K562 (cell line): Measurements from ENCODE around the gene FAM50A. TPM values are rescaled to one million over a fixed set of nuclear protein-coding genes. Genes with fewer than 3 reads are reported as not detected.
A peak's percentile ranks its signal among the peaks of the same experiment; 100 is the strongest.

Experiments used
- BCL6 ChIP-seq: fragments of 250-450 bp; sonication (Bioruptor Pico); IDR thresholded peaks from 2 replicates; pipeline ENCODE4 v1.4.0; 2020
- FOXP1 ChIP-seq: sonication (generic); formaldehyde crosslinking; IDR thresholded peaks from 2 replicates; pipeline ENCODE4 v1.8.0; 2022; ENCODE audit warnings: mild to moderate bottlenecking, missing genetic modification reagents
- FOXP4 ChIP-seq: sonication (generic); formaldehyde crosslinking; IDR thresholded peaks from 2 replicates; pipeline ENCODE4 v1.8.0; 2022; ENCODE audit warnings: mild to moderate bottlenecking, missing genetic modification reagents, borderline replicate concordance
- GTF2F1 ChIP-seq: IDR thresholded peaks from 2 replicates; pipeline ENCODE4 v1.6.1; 2011; ENCODE audit warnings: low read depth, low read length, improper control_type of control experiment
- LEF1 ChIP-seq: fragments of 450-650 bp; IDR thresholded peaks from 2 replicates; pipeline ENCODE4 v1.6.1; 2016; ENCODE audit warnings: mild to moderate bottlenecking
- MLX ChIP-seq, 2 experiments: fragments of 450-650 bp in 1 of 2; sonication (generic) in 1 of 2; formaldehyde crosslinking; conservative IDR thresholded peaks; 2 replicates each; pipeline versions ENCODE4 v1.4.0 to v1.8.1; 2020 to 2022; ENCODE audit warnings: mild to moderate bottlenecking in 1 of 2, missing genetic modification reagents in 1 of 2
- MTA3 ChIP-seq: fragments of 450-650 bp; formaldehyde crosslinking; IDR thresholded peaks from 2 replicates; pipeline ENCODE4 v1.6.1; 2017; ENCODE audit warnings: mild to moderate bottlenecking, borderline replicate concordance
- NR2C2 ChIP-seq, 2 experiments: fragments of 200-800 bp in 1 of 2; sonication (Bioruptor generic) in 1 of 2; sonication (generic) in 1 of 2; formaldehyde crosslinking in 1 of 2; IDR thresholded peaks; 2 replicates each; pipeline versions ENCODE4 v1.6.1 to v1.8.0; 2016 to 2022; ENCODE audit warnings: mild to moderate bottlenecking in 1 of 2, missing compliant biosample characterization in 1 of 2, missing genetic modification characterization in 1 of 2, missing genetic modification reagents in 1 of 2
- PML ChIP-seq: IDR thresholded peaks from 2 replicates; pipeline ENCODE4 v1.6.1; 2012; ENCODE audit warnings: low read length, inconsistent platforms
- RNF2 ChIP-seq: sonication (generic); IDR thresholded peaks from 2 replicates; pipeline ENCODE4 v1.6.1; 2016
- RREB1 ChIP-seq: fragments of 250-450 bp; sonication (Bioruptor Pico); IDR thresholded peaks from 2 replicates; pipeline ENCODE4 v1.4.0; 2020
- U2AF2 ChIP-seq: fragments of 200-400 bp; formaldehyde crosslinking; optimal IDR thresholded peaks from 2 replicates; pipeline ENCODE3; 2017; ENCODE audit warnings: low read depth, mild to moderate bottlenecking, low read length
- XRCC4 ChIP-seq: IDR thresholded peaks from one replicate; pipeline ENCODE4 v1.6.1; 2011; ENCODE audit not compliant: insufficient read depth, insufficient read length; ENCODE audit errors: extremely low read depth
- YBX1 ChIP-seq: fragments of 450-650 bp; IDR thresholded peaks from 2 replicates; pipeline ENCODE4 v1.7.1; 2016; ENCODE audit warnings: mild to moderate bottlenecking
- ZNF133 ChIP-seq: fragments of 250-450 bp; sonication (Bioruptor Pico); IDR thresholded peaks from 2 replicates; pipeline ENCODE4 v1.4.0; 2020; ENCODE audit warnings: mild to moderate bottlenecking
- ZNF280B ChIP-seq: fragments of 250-450 bp; sonication (Bioruptor Pico); IDR thresholded peaks from 2 replicates; pipeline ENCODE4 v1.5.1; 2021; ENCODE audit warnings: mild to moderate bottlenecking
- ZNF668 ChIP-seq: fragments of 250-450 bp; sonication (Bioruptor Pico); IDR thresholded peaks from 2 replicates; pipeline ENCODE4 v1.8.0; 2022; ENCODE audit warnings: mild to moderate bottlenecking, inconsistent platforms
- ZNF79 ChIP-seq: fragments of 250-450 bp; sonication (Bioruptor Pico); IDR thresholded peaks from 2 replicates; pipeline ENCODE4 v1.4.0; 2020; ENCODE audit warnings: low read depth, mild to moderate bottlenecking, moderate library complexity
- polyA plus RNA-seq, 8 experiments: library from polyadenylated mRNA; depleted of rRNA in 4 of 8; stranded (reverse) in 5 of 8; unstranded in 3 of 8; fragments of >200 nt; fragmentation: Nextera tagmentation in 2 of 8; fragmentation: Illumina TruSeq in 1 of 8; extraction: Ambion mirVana in 2 of 8; extraction: Trizol in 1 of 8; gene quantifications; 2 replicates each; pipeline versions ENCODE4 v1.2.1 to v1.2.3, GENCODE V29; 2011 to 2014; ENCODE audit warnings: inconsistent platforms in 1 of 8, missing spikeins in 1 of 8
- total RNA-seq, 7 experiments: library from RNA; depleted of rRNA in 6 of 7; stranded (reverse); fragments of >200 nt in 6 of 7; fragmentation: Illumina TruSeq in 2 of 7; extraction: Trizol in 2 of 7; gene quantifications; 2 replicates each; pipeline versions ENCODE4 v1.2.1 to v1.2.3, GENCODE V29; 2011 to 2021; ENCODE audit warnings: low replicate concordance in 1 of 7

Gene FAM50A
- total and polyA plus RNA-seq, 9 of the 15 experiments (the other 6 are each of a cell fraction or from before 2014, with no cell fraction given), result 4.4 to 114 (median 67.3) TPM

- TF ChIP-seq LEF1 (0 out of 2 replicates have a peak, but pooled peaks have one; percentile 12), FOXP4 (CRISPR knock-in tag) (peak; percentile 83), NR2C2 (CRISPR knock-in tag; IDR thresholded peaks at IDR 0.05) (peak; percentile 40; the same call in 1 of the 2 replicates), NR2C2 (tag; IDR thresholded peaks at IDR 0.05) (peak; percentile 67; the same call in 1 of the 2 replicates), ZNF79 (CRISPR knock-in tag) (no peak), ZNF133 (CRISPR knock-in tag) (no peak), BCL6 (CRISPR knock-in tag) (no peak), ZNF668 (CRISPR knock-in tag) (no peak), MLX (CRISPR knock-in tag; conservative IDR thresholded peaks at IDR 0.05) (peak in 1 of 2 experiments; percentile 67; a peak in 1 of 4 replicates), YBX1 (no peak), PML (peak; percentile 97), RNF2 (peak; percentile 83), ZNF280B (CRISPR knock-in tag) (no peak), U2AF2 (no peak), RREB1 (CRISPR knock-in tag) (no peak), FOXP1 (CRISPR knock-in tag) (peak; percentile 81; the same call in 1 of the 2 replicates), GTF2F1 (peak; percentile 98), XRCC4 (no peak), MTA3 (peak; percentile 99)
These were observed 45.9 kb upstream of the FAM50A start, which contains the start of gene RPL10 (continued) for GRCh38 chrX:154397888-154398667.
